ENCODE data around the gene BCL10.
"Not testable (repeated sequence)": the region's sequence is repeated elsewhere in the genome, so short reads cannot be mapped to it uniquely, and the experiment has no call there.

The BCL10 gene

DNA sequence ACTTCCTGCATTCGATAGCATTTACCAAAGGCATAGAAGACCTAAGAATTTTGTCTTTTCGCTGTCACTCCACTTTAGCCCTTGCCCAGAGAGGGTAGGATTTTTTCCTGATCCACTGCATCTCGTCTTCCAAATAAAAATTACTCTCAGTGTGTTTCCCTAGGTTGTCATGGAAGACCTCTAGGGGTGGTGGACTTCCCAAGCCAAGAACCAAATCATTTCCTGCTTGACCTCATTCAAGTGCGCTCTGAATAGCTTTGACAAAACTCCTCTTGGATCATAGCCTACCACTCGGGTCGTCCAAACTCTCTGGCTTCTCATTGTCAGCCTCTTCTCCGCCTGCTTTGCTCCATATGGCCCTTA lies 16.5 kb downstream of the BCL10 start:
- no peaks in the 10 kb centered on the region for H3K9me3 ChIP-seq (ENCODE audit: low read length)
- H3K4me3 ChIP-seq (ENCODE audit: low read depth in 1 of 2, low read length in 2 of 2), result peak overlapping the region; percentile 70 to 84
- H3K27me3 ChIP-seq (ENCODE audit: control insufficient read depth in 1 of 2, insufficient read depth in 2 of 2, low read length in 2 of 2), result no peaks in the 10 kb centered on the region
- peaks cover 16% of the 10 kb centered on the region for H3K4me1 ChIP-seq (ENCODE audit: insufficient read depth, low read length)
- H3K27ac ChIP-seq (ENCODE audit: low read depth, low read length), result peak overlapping the region; percentile 81
- peaks cover 17% of the 10 kb centered on the region for H3K36me3 ChIP-seq (ENCODE audit: insufficient read depth, low read length)
- peak overlapping the region; percentile 27 for H3K9ac ChIP-seq (ENCODE audit: low read length)

DNA sequence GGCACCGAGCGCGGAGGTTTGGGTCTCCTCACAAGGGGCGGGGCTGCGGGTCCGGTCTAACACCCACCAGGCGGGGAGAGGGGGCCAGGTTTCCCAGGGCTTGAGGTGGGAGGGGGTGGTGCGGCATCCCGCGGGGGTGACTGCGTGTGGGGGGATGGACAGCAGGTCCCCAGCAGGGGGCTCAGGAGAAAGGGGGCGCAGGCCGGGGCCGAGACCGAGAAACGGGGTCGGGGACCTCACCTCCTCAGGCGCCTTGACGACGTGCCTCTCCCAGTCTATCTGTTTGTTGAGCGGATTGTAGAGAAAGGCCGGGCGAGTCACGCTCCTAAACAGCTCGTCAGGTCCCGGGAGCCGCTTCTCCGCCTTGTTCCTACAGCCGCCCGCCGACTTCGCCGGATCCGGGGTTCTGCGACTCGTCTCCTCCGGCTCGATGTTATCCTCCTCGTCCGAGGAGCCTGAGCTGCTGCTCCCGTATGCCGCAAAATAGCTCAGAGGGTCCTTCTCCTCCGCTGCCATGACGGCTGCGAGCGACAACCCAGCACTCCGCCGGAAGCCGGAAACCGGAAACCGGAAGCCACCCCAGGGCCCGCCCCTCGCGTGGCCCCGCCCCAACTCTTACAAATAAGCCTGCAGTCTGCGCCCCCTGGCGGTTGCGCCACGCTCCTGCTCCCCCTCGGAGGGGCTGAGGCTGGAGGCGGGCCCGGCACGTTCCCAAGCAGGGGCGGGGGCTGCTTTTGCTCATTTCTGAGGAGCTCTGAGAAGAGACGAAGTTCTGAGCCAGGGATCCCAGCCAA lies 17.1 kb downstream of the BCL10 start, which contains the start of gene C1orf52:
Gene C1orf52, minus strand, starts transcription at position 545 of the 794 bp plus-strand sequence. Its CDS starts 29 bp downstream, at position 516.
- Histone ChIP-seq H3K27ac (ENCODE audit: low read depth, low read length) (peak within 1 kb of the TSS; percentile 81), H3K27me3 (ENCODE audit: control insufficient read depth in 1 of 2, insufficient read depth in 2 of 2, low read length in 2 of 2) (no peaks in the 10 kb centered on the region), H3K9me3 (ENCODE audit: low read length) (no peaks in the 10 kb centered on the region), H3K4me3 (ENCODE audit: low read depth in 1 of 2, low read length in 2 of 2) (peak within 1 kb of the TSS; percentile 70 to 84), H3K36me3 (ENCODE audit: insufficient read depth, low read length) (peaks cover 17% of the 10 kb centered on the region), H3K4me1 (ENCODE audit: insufficient read depth, low read length) (peaks cover 19% of the 10 kb centered on the region), H3K9ac (ENCODE audit: low read length) (peak within 1 kb of the TSS; percentile 47)

DNA sequence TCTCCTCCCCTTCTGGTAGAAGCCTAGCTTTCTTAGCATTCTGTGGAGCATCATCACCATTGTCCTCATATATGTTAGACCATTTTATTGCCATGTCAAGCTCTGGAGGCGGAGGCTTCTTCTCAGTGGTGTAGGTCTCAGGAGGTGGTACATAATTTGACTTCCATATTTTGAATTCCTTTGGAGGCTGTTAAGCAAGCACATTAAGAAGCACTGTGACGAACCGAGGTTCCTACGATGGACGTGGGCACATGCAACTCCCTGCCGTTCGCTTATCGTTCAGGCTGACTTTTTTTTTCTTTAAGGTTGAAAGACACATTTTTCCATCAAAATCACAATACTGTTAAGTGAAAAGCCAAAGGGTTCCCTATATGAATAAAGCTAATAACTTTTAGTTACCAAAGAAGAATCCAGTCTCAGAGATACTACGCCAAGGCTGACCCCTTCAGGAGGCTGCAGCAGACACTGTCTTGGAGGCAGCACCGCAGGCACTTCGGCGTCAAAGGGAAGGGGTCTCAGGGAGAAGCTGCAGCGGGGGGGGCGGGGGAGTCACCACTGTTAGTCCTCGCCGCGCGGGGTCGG lies 17.8 kb downstream of the BCL10 start:
- H3K36me3 ChIP-seq (ENCODE audit: insufficient read depth, low read length), result peaks cover 17% of the 10 kb centered on the region
- H3K9ac ChIP-seq (ENCODE audit: low read length), result peak overlapping the region; percentile 25
- H3K4me3 ChIP-seq (ENCODE audit: low read depth in 1 of 2, low read length in 2 of 2), result peak overlapping the region; percentile 70 to 84
- peaks cover 25% of the 10 kb centered on the region for H3K4me1 ChIP-seq (ENCODE audit: insufficient read depth, low read length)
- H3K9me3 ChIP-seq (ENCODE audit: low read length), result no peaks in the 10 kb centered on the region
- H3K27me3 ChIP-seq (ENCODE audit: control insufficient read depth in 1 of 2, insufficient read depth in 2 of 2, low read length in 2 of 2), result no peaks in the 10 kb centered on the region
- peak overlapping the region; percentile 81 for H3K27ac ChIP-seq (ENCODE audit: low read depth, low read length)

DNA sequence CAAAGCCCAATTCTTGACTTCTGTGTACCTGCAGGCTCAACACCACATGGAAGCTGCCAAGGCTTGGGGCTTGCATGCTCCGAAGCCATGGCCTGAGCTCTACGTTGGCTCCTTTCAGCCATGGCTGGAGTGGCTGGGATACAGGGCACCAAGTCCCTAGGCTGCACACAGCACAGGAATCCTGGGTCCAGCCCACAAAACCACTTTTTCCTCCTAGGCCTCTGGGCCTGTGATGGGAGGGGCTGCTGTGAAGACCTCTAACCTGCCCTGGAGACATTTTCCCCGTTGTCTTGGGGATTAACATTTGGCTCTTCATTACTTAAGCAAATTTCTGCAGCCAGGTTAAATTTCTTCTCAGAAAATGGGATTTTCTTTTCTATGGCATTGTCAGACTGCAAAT lies 27.4 kb downstream of the BCL10 start:
- H3K4me1 ChIP-seq (ENCODE audit: insufficient read depth, low read length), result peaks cover 22% of the 10 kb centered on the region
- H3K4me3 ChIP-seq (ENCODE audit: low read depth in 1 of 2, low read length in 2 of 2); H3K36me3 ChIP-seq (ENCODE audit: insufficient read depth, low read length); H3K9me3 ChIP-seq (ENCODE audit: low read length); H3K27ac ChIP-seq (ENCODE audit: low read depth, low read length); H3K27me3 ChIP-seq (ENCODE audit: control insufficient read depth in 1 of 2, insufficient read depth in 2 of 2, low read length in 2 of 2); H3K9ac ChIP-seq (ENCODE audit: low read length): not testable (repeated sequence)

DNA sequence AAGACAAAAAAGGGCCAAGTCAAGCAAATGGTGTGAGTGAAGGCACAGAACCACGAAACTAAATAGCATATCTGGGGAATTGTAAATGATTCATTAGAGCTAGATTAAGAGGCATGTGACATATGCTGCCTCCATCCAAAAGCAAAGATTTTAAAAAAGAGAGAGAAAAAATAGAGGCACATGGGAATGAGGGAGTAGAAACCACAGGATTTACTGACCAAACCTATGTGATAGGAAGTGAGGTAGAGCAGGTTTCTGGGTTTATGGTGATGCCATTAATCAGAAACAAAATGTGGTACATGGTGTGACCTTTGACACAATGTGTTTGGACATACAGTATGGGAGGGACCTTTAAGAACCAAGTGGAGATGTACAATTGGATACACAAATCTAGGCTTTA lies 30.5 kb downstream of the BCL10 start:
- no peaks in the 10 kb centered on the region for H3K27me3 ChIP-seq (ENCODE audit: control insufficient read depth in 1 of 2, insufficient read depth in 2 of 2, low read length in 2 of 2)
- no peaks in the 10 kb centered on the region for H3K36me3 ChIP-seq (ENCODE audit: insufficient read depth, low read length)
- no peak overlapping the region for H3K9ac ChIP-seq (ENCODE audit: low read length)
- no peak overlapping the region for H3K4me3 ChIP-seq (ENCODE audit: low read depth in 1 of 2, low read length in 2 of 2)
- peaks cover 32% of the 10 kb centered on the region for H3K4me1 ChIP-seq (ENCODE audit: insufficient read depth, low read length)
- H3K9me3 ChIP-seq (ENCODE audit: low read length), result no peaks in the 10 kb centered on the region
- H3K27ac ChIP-seq (ENCODE audit: low read depth, low read length), result no peak overlapping the region

DNA sequence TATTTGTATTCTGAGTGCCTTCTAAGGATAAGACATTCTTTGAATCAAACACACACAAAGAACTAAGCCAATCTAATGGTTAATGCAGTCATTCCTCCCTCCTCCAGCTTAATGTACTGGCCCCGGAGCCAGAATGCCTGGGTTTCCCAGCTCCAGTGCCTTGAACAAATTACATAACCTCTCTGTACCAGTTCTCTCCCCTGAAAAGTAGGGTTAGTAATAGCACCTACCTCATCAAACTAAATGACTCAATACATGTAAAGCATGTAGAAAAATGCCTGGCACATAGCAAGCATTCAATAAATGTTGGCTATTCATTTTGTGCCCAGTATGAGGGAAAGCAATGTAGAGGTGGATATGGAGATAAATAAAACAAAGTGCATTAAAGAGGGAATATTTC lies 31.0 kb downstream of the BCL10 start:
- H3K27me3 ChIP-seq (ENCODE audit: control insufficient read depth in 1 of 2, insufficient read depth in 2 of 2, low read length in 2 of 2), result no peaks in the 10 kb centered on the region
- H3K4me3 ChIP-seq (ENCODE audit: low read depth in 1 of 2, low read length in 2 of 2), result no peak overlapping the region
- no peak overlapping the region for H3K9ac ChIP-seq (ENCODE audit: low read length)
- H3K27ac ChIP-seq (ENCODE audit: low read depth, low read length), result peak overlapping the region; percentile 8
- peaks cover 36% of the 10 kb centered on the region for H3K4me1 ChIP-seq (ENCODE audit: insufficient read depth, low read length)
- no peaks in the 10 kb centered on the region for H3K9me3 ChIP-seq (ENCODE audit: low read length)
- no peaks in the 10 kb centered on the region for H3K36me3 ChIP-seq (ENCODE audit: insufficient read depth, low read length)

DNA sequence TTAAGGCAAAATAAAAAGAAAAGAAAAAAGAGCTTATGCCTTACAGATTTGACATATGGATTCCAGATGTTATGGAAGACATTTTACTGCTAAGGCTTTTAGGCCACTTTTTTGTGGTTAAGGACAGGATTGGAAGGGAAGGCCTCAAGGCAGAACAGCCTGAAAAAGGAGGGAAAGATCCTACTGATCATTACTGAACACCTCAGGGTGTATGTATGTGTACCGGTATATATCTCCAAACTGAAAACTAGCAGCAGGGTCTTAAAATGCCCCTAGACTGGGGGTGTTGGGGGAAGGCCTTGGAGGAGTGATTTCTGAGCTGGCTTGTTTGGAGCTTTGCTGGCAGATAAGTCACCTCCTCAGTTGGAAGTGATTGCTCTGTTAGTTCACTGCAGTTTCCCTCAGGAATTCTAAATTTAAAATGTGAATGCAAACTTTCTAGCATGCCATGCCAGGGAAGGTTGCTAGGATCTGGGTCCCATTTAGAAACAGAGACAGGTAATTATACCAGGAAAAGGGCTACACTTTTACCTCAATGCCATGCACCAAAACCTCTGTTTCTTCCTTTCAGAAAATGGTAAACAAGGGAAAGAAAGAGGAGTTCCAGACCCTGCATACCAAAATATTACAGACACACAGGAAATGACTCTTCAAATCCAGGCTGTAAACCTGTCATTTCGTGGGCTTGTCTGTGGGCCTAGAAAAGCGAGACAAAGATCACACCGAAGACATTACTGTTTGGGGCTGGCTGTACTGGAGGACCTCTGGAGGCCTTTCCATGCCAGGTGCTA lies 32.0 kb downstream of the BCL10 start:
- Histone ChIP-seq H3K9me3 (ENCODE audit: low read length) (no peaks in the 10 kb centered on the region), H3K27ac (ENCODE audit: low read depth, low read length) (peak overlapping the region; percentile 8), H3K4me3 (ENCODE audit: low read depth in 1 of 2, low read length in 2 of 2) (no peak overlapping the region), H3K9ac (ENCODE audit: low read length) (no peak overlapping the region), H3K36me3 (ENCODE audit: insufficient read depth, low read length) (no peaks in the 10 kb centered on the region), H3K27me3 (ENCODE audit: control insufficient read depth in 1 of 2, insufficient read depth in 2 of 2, low read length in 2 of 2) (no peaks in the 10 kb centered on the region), H3K4me1 (ENCODE audit: insufficient read depth, low read length) (peaks cover 44% of the 10 kb centered on the region)

DNA sequence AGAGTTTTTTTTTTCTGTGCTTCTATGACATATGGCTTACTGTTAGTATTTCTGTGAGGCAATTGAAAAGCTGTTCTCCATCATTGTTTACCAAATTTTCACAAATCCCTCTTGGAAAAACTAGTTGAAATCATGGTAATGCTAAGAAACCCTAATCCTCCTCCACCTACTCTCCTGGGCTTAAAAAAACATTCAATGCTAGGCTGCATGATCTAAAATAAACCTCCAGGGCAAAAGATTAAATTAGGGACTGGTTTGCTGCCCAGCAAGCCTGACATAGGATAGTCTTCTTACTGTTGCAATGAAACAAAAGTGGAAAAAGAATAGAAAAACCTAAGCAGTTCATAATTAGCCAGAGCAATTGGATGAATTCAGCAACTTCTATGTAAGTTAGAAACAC lies 33.1 kb downstream of the BCL10 start:
- Histone ChIP-seq H3K27me3 (ENCODE audit: control insufficient read depth in 1 of 2, insufficient read depth in 2 of 2, low read length in 2 of 2) (no peaks in the 10 kb centered on the region), H3K4me3 (ENCODE audit: low read depth in 1 of 2, low read length in 2 of 2) (no peak overlapping the region), H3K9me3 (ENCODE audit: low read length) (no peaks in the 10 kb centered on the region), H3K9ac (ENCODE audit: low read length) (no peak overlapping the region), H3K36me3 (ENCODE audit: insufficient read depth, low read length) (no peaks in the 10 kb centered on the region), H3K4me1 (ENCODE audit: insufficient read depth, low read length) (peaks cover 44% of the 10 kb centered on the region), H3K27ac (ENCODE audit: low read depth, low read length) (peak overlapping the region; percentile 8)

DNA sequence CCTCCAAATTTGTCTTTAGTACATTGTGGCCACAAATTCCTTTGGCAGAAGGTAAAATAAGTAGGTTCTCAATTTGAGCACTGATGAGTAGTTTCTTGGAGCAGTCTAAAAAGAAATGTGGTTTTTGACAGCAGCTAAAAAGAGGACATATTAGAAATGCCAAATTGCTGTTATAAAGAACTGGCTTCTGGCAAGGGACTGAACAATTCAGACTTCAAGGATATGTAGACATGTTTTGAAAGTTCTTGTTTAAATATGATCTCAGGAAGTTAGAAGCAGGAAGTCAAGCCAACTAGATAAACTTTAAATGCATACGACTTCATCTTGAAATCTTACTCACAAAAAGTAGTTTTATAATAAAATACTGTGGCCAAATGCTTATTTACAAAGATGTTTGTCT lies 35.8 kb downstream of the BCL10 start:
- no peak overlapping the region for H3K4me3 ChIP-seq (ENCODE audit: low read depth in 1 of 2, low read length in 2 of 2)

DNA sequence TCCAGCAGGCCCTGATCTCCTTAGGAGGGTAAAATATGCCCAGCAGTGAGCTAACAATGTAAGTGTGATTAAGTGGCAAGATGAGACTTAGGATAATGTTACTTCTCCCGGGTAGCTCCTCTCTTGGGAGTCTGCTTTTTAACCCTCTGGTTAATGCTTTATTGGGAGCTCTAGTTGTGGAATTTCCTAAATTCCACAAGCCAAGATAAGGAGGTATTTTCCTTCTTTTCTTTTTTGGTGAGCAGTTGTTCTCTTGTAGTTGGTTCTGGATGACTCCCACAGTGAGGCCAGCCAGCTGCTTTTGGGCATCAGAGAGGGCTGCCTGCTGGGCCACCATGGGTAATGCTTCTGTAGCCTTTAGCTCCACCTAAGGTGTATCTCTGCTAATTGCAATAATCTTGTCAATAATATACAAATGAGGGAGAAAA lies 36.2 kb downstream of the BCL10 start:
- H3K9ac ChIP-seq (ENCODE audit: low read length), result no peak overlapping the region
- H3K27me3 ChIP-seq (ENCODE audit: control insufficient read depth in 1 of 2, insufficient read depth in 2 of 2, low read length in 2 of 2), result no peaks in the 10 kb centered on the region
- peaks cover 37% of the 10 kb centered on the region for H3K4me1 ChIP-seq (ENCODE audit: insufficient read depth, low read length)
- no peak overlapping the region for H3K4me3 ChIP-seq (ENCODE audit: low read depth in 1 of 2, low read length in 2 of 2)
- no peaks in the 10 kb centered on the region for H3K36me3 ChIP-seq (ENCODE audit: insufficient read depth, low read length)
- H3K27ac ChIP-seq (ENCODE audit: low read depth, low read length), result peak overlapping the region; percentile 49
- no peaks in the 10 kb centered on the region for H3K9me3 ChIP-seq (ENCODE audit: low read length)

More for the DNA sequence above, 35.8 kb downstream of the BCL10 start:
- H3K4me1 ChIP-seq (ENCODE audit: insufficient read depth, low read length), result peaks cover 41% of the 10 kb centered on the region
- H3K9ac ChIP-seq (ENCODE audit: low read length), result no peak overlapping the region
- no peaks in the 10 kb centered on the region for H3K36me3 ChIP-seq (ENCODE audit: insufficient read depth, low read length)
- no peaks in the 10 kb centered on the region for H3K27me3 ChIP-seq (ENCODE audit: control insufficient read depth in 1 of 2, insufficient read depth in 2 of 2, low read length in 2 of 2)
- no peaks in the 10 kb centered on the region for H3K9me3 ChIP-seq (ENCODE audit: low read length)
- H3K27ac ChIP-seq (ENCODE audit: low read depth, low read length), result peak overlapping the region; percentile 49

DNA sequence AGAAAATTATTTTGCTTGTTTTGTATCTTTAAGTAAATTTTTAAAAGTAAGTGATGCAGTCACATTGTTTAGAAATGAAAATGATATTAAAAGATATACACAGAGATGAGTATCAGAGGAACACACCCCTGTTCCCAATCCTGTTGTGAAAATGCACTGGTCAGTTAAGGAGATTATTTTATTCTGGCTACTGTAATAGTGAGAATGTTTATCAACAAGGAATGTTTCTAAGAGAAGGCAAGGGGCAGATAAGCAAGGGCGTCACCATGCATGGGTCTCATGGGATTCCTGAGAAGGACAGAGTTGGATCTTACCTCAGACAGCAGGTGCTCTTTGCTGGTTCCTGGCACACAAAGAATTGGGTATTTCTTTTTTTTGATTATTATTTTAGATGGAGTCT lies 38.8 kb downstream of the BCL10 start:
- H3K36me3 ChIP-seq (ENCODE audit: insufficient read depth, low read length), result no peaks in the 10 kb centered on the region
- peaks cover 16% of the 10 kb centered on the region for H3K4me1 ChIP-seq (ENCODE audit: insufficient read depth, low read length)
- H3K9ac ChIP-seq (ENCODE audit: low read length), result no peak overlapping the region
- no peaks in the 10 kb centered on the region for H3K9me3 ChIP-seq (ENCODE audit: low read length)
- H3K4me3 ChIP-seq (ENCODE audit: low read depth in 1 of 2, low read length in 2 of 2), result no peak overlapping the region
- no peak overlapping the region for H3K27ac ChIP-seq (ENCODE audit: low read depth, low read length)
- no peaks in the 10 kb centered on the region for H3K27me3 ChIP-seq (ENCODE audit: control insufficient read depth in 1 of 2, insufficient read depth in 2 of 2, low read length in 2 of 2)
